Stimulated activated naive CD8-positive, alpha-beta T cell treated with anti-CD3 and anti-CD28 coated beads, Interleukin-15, amount 100 ng/mL, for 72 hours (primary cell): ENCODE measurements around the gene SFSWAP.
A peak's percentile ranks its signal among the peaks of the same experiment; 100 is the strongest.
"Not testable (repeated sequence)": the region's sequence is repeated elsewhere in the genome, so short reads cannot be mapped to it uniquely, and the experiment has no call there.

ENCODE experiments used
- ATAC-seq: fragments of 150-1000 bp; cut with Tn5 transposase; 2 replicates; pipeline ENCODE4 v1.10.0; 2021; ENCODE audit warnings: mild to moderate bottlenecking, moderate library complexity
- DNase-seq, 2 donors: peaks; one replicate each; pipeline ENCODE4 v3.0.0; 2021 to 2022
- H3K27ac Mint-ChIP-seq, 2 donors: one replicate each; pipeline ENCODE4 v1.8.0; 2022; ENCODE audit warnings: mild to moderate bottlenecking in 2 of 2, mixed read lengths in 2 of 2, moderate library complexity in 2 of 2
- H3K27me3 Mint-ChIP-seq: one replicate; pipeline ENCODE4 v1.8.0; 2022; ENCODE audit warnings: mixed read lengths
- H3K4me1 Mint-ChIP-seq: one replicate; pipeline ENCODE4 v1.8.0; 2022; ENCODE audit warnings: mild to moderate bottlenecking, mixed read lengths
- H3K4me3 Mint-ChIP-seq, 2 donors: one replicate each; pipeline ENCODE4 v1.8.0; 2022; ENCODE audit warnings: mild to moderate bottlenecking in 2 of 2, mixed read lengths in 2 of 2, moderate library complexity in 1 of 2
- H3K9me3 Mint-ChIP-seq, 2 donors: one replicate each; pipeline ENCODE4 v1.8.0; 2022; ENCODE audit warnings: mixed read lengths in 2 of 2

The SFSWAP gene

GRCh38 chr12:131806674-131807073 lies 95.8 kb downstream of the SFSWAP start:
- Mint-ChIP-seq H3K9me3 (peaks cover 0 to 2% of the 10 kb centered on the region in 2 donors), H3K4me1 (no peaks in the 10 kb centered on the region), H3K27ac (no peak overlapping the region), H3K4me3 (no peak overlapping the region), H3K27me3 (no peaks in the 10 kb centered on the region)
- no peak for DNase-seq
- no peak for ATAC-seq

- no peaks in the 10 kb centered on the region for H3K4me1 Mint-ChIP-seq
- H3K4me3 Mint-ChIP-seq: peak overlapping the region; percentile 46 to 84
- ATAC-seq: peak; percentile 86
- H3K27me3 Mint-ChIP-seq: no peaks in the 10 kb centered on the region
- peak; percentile 26 to 30 for DNase-seq
- peak overlapping the region; percentile 59 to 74 for H3K27ac Mint-ChIP-seq
- peaks cover 6 to 23% of the 10 kb centered on the region in 2 donors for H3K9me3 Mint-ChIP-seq
Observed at GRCh38 chr12:131808744-131809371, 98.0 kb downstream of the SFSWAP start.

GRCh38 chr12:131809476-131810254 lies 98.8 kb downstream of the SFSWAP start:
- peaks cover 6 to 23% of the 10 kb centered on the region in 2 donors for H3K9me3 Mint-ChIP-seq
- not testable (repeated sequence) for DNase-seq, H3K27me3 Mint-ChIP-seq, H3K4me1 Mint-ChIP-seq, ATAC-seq, H3K27ac Mint-ChIP-seq
- peak overlapping the region; percentile 46 for H3K4me3 Mint-ChIP-seq

GRCh38 chr12:131810726-131811125 lies 99.8 kb downstream of the SFSWAP start:
- Mint-ChIP-seq H3K27me3 (no peaks in the 10 kb centered on the region), H3K9me3 (peaks cover 6 to 23% of the 10 kb centered on the region in 2 donors), H3K4me3 (no peak overlapping the region), H3K4me1 (no peaks in the 10 kb centered on the region), H3K27ac (no peak overlapping the region)
- ATAC-seq (no peak), DNase-seq (no peak)

- Mint-ChIP-seq H3K4me1 (no peaks in the 10 kb centered on the region), H3K27me3 (no peaks in the 10 kb centered on the region), H3K4me3 (no peak overlapping the region), H3K27ac (no peak overlapping the region), H3K9me3 (peaks cover 6 to 23% of the 10 kb centered on the region in 2 donors)
- DNase-seq (no peak), ATAC-seq (no peak)
Observed at GRCh38 chr12:131815131-131815530, 104.2 kb downstream of the SFSWAP start.

GRCh38 chr12:131816495-131816894 lies 105.6 kb downstream of the SFSWAP start:
- Mint-ChIP-seq H3K9me3 (peaks cover 6 to 23% of the 10 kb centered on the region in 2 donors), H3K27me3 (no peaks in the 10 kb centered on the region), H3K4me1 (no peaks in the 10 kb centered on the region), H3K27ac (no peak overlapping the region), H3K4me3 (no peak overlapping the region)
- DNase-seq (no peak), ATAC-seq (no peak)

- H3K27ac Mint-ChIP-seq: no peak overlapping the region
- no peaks in the 10 kb centered on the region for H3K4me1 Mint-ChIP-seq
Observed at GRCh38 chr12:131817241-131817640, 106.4 kb downstream of the SFSWAP start.

GRCh38 chr12:131818821-131819585 lies 108.1 kb downstream of the SFSWAP start:
- Mint-ChIP-seq H3K9me3 (no peaks in the 10 kb centered on the region), H3K27ac (no peak overlapping the region), H3K4me1 (no peaks in the 10 kb centered on the region), H3K4me3 (no peak overlapping the region), H3K27me3 (no peaks in the 10 kb centered on the region)
- DNase-seq (no peak), ATAC-seq (no peak)

More at GRCh38 chr12:131817241-131817640, 106.4 kb downstream of the SFSWAP start:
- Mint-ChIP-seq H3K27me3 (no peaks in the 10 kb centered on the region), H3K9me3 (peaks cover 6 to 15% of the 10 kb centered on the region in 2 donors), H3K4me3 (no peak overlapping the region)
- ATAC-seq (no peak), DNase-seq (no peak)

GRCh38 chr12:131824450-131824849 lies 113.6 kb downstream of the SFSWAP start:
- ATAC-seq: no peak
- Mint-ChIP-seq H3K27ac (no peak overlapping the region), H3K27me3 (peaks cover 35% of the 10 kb centered on the region), H3K4me3 (no peak overlapping the region), H3K4me1 (peaks cover 5% of the 10 kb centered on the region), H3K9me3 (no peaks in the 10 kb centered on the region)
- no peak for DNase-seq

GRCh38 chr12:131825146-131825892 lies 114.4 kb downstream of the SFSWAP start:
- DNase-seq: no peak
- H3K9me3 Mint-ChIP-seq: no peaks in the 10 kb centered on the region
- H3K27me3 Mint-ChIP-seq: peaks cover 42% of the 10 kb centered on the region
- no peak overlapping the region for H3K27ac Mint-ChIP-seq
- no peak for ATAC-seq
- H3K4me3 Mint-ChIP-seq: no peak overlapping the region
- H3K4me1 Mint-ChIP-seq: peaks cover 10% of the 10 kb centered on the region

- no peak overlapping the region for H3K27ac Mint-ChIP-seq
- H3K27me3 Mint-ChIP-seq: peaks cover 51% of the 10 kb centered on the region
- no peaks in the 10 kb centered on the region for H3K9me3 Mint-ChIP-seq
- H3K4me3 Mint-ChIP-seq: no peak overlapping the region
- DNase-seq (no peak), ATAC-seq (no peak)
- peaks cover 17% of the 10 kb centered on the region for H3K4me1 Mint-ChIP-seq
Observed at GRCh38 chr12:131826097-131826928, 115.4 kb downstream of the SFSWAP start.

GRCh38 chr12:131827961-131828534 lies 117.2 kb downstream of the SFSWAP start, which contains the start of gene MMP17:
MMP17 (plus strand) TSS chr12:131828393; CDS start chr12:131828495, 102 bp downstream.
- ATAC-seq (peak; percentile 48), DNase-seq (peak in 1 of 2 donors; percentile 31)
- Mint-ChIP-seq H3K4me3 (peak within 1 kb of the TSS; percentile 62 to 78), H3K9me3 (no peaks in the 10 kb centered on the region), H3K4me1 (peaks cover 21% of the 10 kb centered on the region), H3K27ac (no peak within 1 kb of the TSS), H3K27me3 (peaks cover 66% of the 10 kb centered on the region)

- Mint-ChIP-seq H3K27ac (no peak overlapping the region), H3K27me3 (peaks cover 74% of the 10 kb centered on the region), H3K9me3 (no peaks in the 10 kb centered on the region), H3K4me3 (peak overlapping the region; percentile 62 to 78), H3K4me1 (peaks cover 21% of the 10 kb centered on the region)
- DNase-seq (peak in 1 of 2 donors; percentile 29), ATAC-seq (peak; percentile 41)
Observed at GRCh38 chr12:131828671-131829355, 117.9 kb downstream of the SFSWAP start.
